GM12864 (cell line): ENCODE measurements around the gene GNAT1.

Experiments
- DNase-seq: peaks from one replicate; pipeline ENCODE4 v3.0.0-alpha.2; 2011; ENCODE audit warnings: low read depth
- H3K4me3 ChIP-seq: 2 replicates; pipeline ENCODE4 v1.5.1; 2011; ENCODE audit warnings: mild to moderate bottlenecking, low read depth, low read length, control low read depth
- TF ChIP-seq, protein P1 (sequence below): IDR thresholded peaks from 2 replicates; pipeline ENCODE4 v1.5.1; 2011; ENCODE audit warnings: low read depth, mild to moderate bottlenecking, moderate library complexity, low read length, control low read depth, inconsistent platforms; ENCODE audit errors: missing control alignments

The GNAT1 gene

GRCh38 chr3:50194128-50194902, 2.9 kb downstream of the GNAT1 start:
- DNase-seq, result peak; percentile 29
- TF ChIP-seq, protein P1, sequence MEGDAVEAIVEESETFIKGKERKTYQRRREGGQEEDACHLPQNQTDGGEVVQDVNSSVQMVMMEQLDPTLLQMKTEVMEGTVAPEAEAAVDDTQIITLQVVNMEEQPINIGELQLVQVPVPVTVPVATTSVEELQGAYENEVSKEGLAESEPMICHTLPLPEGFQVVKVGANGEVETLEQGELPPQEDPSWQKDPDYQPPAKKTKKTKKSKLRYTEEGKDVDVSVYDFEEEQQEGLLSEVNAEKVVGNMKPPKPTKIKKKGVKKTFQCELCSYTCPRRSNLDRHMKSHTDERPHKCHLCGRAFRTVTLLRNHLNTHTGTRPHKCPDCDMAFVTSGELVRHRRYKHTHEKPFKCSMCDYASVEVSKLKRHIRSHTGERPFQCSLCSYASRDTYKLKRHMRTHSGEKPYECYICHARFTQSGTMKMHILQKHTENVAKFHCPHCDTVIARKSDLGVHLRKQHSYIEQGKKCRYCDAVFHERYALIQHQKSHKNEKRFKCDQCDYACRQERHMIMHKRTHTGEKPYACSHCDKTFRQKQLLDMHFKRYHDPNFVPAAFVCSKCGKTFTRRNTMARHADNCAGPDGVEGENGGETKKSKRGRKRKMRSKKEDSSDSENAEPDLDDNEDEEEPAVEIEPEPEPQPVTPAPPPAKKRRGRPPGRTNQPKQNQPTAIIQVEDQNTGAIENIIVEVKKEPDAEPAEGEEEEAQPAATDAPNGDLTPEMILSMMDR, result peak; percentile 84
- H3K4me3 ChIP-seq, result no peak overlapping the region

GRCh38 chr3:50194903-50195500, 3.6 kb downstream of the GNAT1 start:
- no peak overlapping the region for H3K4me3 ChIP-seq
- TF ChIP-seq, protein P1, result no peak
- DNase-seq, result no peak

- TF ChIP-seq, protein P1, result no peak
- no peak overlapping the region for H3K4me3 ChIP-seq
- no peak for DNase-seq
Observed at GRCh38 chr3:50195501-50196252, 4.3 kb downstream of the GNAT1 start.

- TF ChIP-seq, protein P1, result no peak
Observed at GRCh38 chr3:50196253-50196801, 4.9 kb downstream of the GNAT1 start.

GRCh38 chr3:50201573-50202315, 10.3 kb downstream of the GNAT1 start:
- no peak for DNase-seq
- TF ChIP-seq, protein P1, result no peak
- no peak overlapping the region for H3K4me3 ChIP-seq

More at GRCh38 chr3:50196253-50196801, 4.9 kb downstream of the GNAT1 start:
- DNase-seq, result no peak
- no peak overlapping the region for H3K4me3 ChIP-seq

DNA sequence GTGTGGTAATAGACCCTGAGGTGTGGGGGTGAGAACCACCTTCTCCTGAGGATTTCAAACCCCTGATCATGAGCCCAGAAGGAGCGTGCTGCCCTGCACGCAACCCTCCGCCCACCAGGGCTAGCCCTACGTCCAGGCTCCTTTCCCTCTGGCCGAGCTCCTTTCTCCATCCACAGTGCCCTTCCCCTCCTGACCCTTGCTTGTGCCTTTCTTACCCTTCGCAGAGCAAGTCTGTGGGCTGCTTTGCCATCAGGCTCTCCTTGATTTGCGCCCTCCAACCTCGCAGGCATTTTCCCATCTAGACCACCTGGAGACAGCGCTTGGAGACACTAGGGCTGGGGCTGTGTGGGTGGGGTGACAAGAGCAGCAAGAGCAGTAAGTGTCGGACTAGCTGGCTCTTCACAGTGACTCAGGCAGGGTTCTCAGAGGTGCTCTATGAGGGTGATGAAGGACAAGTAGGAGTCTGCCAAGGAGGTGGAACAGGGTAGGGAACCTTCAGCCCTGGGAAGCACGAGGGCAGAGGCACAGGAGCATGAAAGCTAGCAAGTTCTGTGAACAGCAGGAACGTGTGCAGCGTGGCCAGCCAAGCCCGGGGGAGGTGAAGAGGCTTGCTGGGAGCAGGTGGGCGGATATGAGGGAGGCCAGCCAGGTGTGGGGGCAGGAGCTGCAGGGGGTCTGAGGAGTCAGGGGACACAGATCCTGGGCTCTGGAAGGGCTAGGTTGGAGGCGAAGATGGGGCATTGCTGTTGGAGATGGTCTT, 11.1 kb downstream of the GNAT1 start:
- TF ChIP-seq, protein P1, result no peak
- no peak for DNase-seq
- H3K4me3 ChIP-seq, result no peak overlapping the region
